GM19351 (cell line): ENCODE measurements around the gene DCST2.

ENCODE experiments used
- ATAC-seq: cut with Tn5 transposase; IDR thresholded peaks from one replicate; pipeline ENCODE4 v1.9.1; 2021; ENCODE audit warnings: mild to moderate bottlenecking, moderate library complexity; ENCODE audit not compliant: unreplicated experiment

The DCST2 gene

DNA sequence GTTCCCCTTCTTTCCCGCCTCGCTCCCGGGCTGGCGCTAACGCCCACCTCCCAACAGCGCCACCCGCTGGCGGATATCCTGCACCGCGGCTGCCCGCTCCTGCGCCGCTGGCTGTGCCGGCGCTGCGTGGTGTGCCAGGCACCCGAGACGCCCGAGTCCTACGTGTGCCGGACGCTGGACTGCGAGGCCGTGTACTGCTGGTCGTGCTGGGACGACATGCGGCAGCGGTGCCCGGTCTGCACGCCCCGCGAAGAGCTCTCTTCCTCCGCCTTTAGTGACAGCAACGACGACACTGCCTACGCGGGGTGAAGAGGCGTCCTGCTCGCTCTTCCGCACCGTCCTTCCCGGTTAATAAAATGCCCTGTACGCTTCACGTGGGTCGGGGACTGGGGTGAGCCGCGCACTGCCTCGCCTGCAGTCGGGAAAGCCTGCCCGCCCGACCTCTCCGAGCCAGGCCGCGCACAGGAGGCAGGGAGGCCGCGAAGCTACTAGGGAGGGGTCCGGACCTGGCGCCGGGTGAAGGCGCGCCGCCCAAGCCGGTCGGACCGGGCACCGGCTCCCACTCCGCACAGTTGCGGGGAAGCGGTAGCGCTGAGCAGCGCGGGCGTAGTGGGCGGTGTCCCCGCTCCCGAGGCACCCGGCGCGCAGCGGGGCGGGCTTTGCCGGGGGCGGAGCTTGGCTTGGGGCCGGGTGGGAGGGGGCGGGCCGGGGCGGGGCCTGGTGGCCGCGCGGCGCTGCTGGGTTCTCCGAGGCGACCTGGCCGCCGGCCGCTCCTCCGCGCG, 17.2 kb upstream of the DCST2 start, which contains the start of gene ADAM15:
TSS of gene ADAM15 (plus strand) at position 757 of the 782 bp plus-strand sequence. CDS start 71 bp downstream, outside the sequence.
- ATAC-seq = peak; percentile 64

DNA sequence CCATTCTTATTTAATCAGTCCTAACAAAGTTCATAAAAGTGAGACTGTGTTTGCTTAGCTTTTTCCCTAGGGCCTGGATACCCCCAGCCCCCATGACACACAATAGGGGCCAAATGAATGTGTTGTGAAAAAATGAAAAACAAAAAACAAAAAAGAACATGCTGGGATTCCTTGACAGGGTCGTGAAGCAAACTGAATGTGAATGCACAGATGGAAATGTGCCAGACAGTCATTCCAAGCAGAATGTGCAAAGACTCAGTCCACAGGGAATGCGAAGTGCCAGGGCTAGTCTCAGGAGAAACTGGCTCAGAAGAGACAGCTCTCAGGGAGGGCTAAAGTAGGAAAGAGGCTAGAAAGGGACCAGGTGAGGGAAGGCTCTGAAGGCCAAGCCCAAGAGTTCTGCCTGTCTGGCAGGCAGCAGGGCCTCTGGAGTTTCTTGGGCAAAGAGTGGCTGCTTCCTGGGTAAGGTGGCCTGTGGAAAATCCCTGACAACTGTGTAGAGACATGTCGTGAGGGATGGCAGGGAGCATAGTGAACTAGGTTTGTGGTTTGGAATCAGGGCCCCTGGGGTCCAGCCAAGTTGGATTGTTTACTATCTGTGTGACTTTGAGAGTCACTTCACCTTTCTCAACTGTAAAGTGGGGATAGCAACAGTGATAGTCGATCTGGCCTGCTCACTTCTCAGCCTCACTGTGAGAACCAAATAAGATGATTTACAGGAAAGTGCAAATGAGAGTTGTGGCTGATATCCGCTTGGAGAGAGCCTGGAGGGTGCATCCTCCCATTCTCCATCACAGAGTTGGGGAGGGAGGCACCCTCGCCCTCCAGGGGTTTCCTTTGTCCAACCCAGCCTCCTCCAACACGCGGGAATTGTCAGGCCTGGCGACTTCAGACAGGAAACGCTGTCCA, 16.3 kb upstream of the DCST2 start:
- ATAC-seq = no peak

DNA sequence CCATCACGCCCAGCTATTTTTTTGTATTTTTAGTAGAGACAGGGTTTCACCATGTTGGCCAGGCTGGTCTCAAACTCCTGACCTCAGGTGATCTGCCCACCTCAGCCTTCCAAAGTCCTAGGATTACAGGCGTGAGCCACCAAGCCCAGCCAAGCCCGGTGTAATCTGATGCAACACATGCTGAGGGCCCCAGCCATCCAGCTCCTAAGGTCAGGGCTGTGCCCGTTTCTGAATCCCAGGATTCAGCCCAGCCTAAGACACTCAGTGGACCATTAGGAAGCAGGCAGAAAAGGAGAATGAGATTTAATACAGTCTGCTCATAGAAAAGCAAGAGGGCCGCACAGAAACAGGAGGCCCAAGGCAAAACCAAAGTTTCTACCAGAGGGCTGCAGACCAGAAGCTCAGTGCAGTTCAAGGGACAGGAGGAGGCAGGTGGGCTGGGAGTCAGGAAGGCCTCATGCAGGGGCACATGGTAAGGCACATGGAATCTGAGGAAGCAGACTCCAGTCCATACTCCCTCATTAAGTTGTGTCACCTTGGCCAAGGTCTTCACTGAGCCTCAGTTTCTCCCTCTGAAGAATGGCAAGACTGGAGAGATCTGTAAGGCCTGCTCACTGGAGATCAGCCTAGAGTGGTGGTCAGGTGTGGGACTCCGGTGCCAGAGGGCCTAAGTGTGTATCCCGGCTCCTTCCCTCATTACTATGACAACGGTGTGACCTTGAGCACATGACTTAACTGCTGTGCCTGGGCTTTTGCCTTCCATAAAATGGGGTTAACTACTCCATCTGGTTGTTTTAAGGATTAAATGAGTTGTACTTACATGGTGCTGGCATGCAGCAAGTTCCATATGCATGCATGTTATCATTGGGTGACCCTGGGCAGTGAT, 15.1 kb upstream of the DCST2 start:
- no peak for ATAC-seq

DNA sequence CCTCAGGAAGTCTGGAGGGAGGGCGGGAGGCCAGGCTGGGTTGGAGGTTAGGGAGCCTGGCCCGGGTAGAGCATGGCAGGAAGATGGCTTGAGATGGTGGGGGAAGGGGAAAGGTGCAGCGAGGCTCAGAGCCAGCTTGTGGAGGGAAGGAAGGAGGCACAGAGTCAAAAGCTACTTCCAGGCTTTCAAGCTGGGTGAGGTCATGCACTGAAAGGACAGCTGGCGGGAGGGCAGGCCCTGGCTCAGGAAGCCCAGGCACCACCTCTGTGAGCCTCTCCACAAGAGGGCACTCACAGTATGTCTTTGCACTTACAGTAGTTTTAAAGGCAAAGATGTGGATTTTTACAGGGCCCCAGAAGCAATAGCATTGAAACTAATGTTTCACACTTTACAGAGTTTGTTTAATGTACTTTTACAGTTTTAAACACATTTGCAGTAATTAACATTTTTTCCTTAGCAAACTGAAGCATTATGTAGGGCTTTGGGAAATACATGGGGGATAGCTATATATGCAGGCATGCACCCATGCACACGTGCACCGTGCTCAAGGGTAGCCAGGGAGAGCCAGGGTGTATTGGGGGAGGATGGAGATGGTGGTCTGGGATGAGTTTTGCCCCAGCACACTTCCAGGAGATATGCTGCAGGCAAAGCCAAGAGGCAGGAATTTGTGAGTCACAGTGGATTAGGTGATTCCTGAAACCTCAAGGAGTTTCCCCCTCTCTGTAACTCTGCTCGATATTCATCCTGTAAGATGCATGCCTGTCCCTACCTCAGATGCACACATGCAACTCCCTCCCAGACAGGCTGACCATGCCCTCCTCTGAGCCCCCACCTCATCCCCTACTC, 11.5 kb upstream of the DCST2 start:
- no peak for ATAC-seq

DNA sequence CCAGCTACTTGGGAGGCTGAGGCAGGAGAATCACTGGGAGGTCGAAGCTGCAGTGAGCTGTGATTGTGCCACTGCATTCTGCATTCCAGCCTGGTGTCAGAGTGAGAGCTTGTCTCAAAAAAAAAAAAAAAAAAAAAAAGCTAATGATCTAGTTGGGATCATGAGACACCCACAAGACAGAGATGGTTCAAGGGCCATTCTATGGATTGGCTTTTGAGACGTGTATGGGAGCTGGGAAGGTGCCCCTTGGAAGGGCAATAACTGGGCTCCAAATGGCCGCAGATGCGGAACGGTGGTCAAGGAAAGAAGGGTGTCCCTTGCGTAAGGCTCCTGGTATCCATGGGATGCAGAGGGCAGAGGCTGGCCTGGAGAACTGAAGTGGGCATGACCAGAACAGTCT, 10.8 kb upstream of the DCST2 start:
- no peak for ATAC-seq

DNA sequence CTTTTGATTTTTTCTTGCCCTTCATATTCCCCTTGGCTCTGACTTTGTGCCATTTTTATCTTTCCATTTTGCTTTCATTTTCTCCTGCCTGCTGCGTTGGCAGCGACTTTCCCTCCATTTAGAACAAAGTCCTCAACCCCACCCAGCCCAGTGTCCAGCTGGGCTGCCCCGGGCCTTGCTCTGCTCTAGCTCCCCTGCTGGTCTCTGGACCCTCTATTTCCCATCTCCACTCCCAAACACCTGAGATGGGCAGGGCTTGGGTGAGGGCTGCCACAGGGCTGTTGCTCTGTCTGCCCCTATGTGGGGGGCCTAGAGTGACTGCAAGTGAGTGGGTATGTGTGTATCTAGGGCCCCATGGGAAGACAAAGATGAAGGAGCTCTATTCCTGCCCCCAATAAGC, 10.2 kb upstream of the DCST2 start:
- ATAC-seq = no peak

DNA sequence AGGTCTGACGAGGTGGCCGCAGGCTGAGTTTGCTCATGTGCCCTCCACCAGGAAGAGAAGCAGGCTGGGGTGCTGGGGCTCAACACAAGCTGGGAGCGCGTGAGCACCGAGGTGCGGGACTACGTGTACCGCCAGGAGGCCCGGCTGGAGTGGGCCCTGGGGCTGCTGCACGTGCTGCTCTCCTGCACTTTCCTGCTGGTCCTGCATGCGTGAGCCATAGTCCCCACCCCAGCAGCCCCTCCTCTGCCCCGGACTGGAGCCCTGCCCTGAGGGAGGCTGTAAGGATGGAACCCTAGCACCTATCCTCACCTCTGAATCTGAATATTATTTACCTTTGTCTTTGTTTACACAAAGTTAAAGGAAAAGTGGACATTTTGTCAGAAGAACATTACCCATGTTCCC, 9.7 kb upstream of the DCST2 start:
- no peak for ATAC-seq

DNA sequence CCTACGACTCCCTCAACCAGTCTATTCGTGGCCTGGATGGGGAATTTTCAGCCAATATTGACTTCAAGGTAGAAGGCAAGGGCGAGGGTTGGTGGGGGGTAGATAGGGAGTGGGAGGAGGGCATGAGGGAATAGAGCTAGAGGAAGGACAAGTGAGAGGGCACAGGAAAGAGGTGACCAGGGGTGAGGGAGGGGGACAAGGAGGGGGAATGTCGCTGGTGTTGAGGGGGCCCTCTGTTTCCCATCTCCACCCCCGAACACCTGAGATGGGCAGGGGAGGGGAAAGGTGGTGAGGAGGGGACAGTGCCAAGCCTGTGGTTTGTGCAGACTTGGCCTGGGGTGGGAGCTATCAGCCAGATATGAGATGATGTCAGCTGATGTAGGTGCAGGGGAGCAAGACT, 9.2 kb upstream of the DCST2 start:
- no peak for ATAC-seq

DNA sequence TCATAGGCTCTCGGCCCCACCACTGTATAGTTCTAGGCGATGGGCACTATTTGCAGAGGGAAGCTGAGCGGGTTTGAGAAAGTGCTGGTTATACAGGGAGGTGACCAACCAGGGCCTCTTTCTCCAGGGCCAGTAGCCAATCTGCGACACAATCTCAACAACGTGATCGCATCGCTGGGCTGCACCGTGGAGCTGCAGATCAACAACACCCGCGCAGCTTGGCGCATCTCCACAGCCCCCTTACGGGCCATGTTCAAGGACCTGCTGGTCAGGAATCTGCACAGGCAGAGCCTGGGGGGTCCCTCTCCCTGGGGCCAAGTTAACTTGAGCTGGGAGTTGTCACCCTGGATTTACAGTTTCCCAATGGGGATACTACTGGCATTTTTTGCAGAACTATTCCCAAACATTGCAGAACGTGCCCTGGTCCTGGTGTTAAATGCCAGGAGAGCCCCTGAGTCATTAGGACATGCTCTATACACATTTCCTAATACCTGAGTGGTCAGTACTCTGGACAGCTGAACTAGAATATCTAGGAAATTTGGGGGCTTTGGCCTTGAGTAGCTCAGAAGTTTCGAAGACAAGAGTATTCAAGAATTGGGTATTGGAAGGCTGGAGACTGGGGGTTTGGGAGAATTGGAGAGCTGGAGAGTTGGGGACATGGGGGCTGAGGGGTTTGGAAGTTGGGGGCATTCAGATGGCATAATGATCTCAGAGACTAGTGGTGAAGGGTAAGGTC, 6.9 kb upstream of the DCST2 start:
- ATAC-seq = no peak

DNA sequence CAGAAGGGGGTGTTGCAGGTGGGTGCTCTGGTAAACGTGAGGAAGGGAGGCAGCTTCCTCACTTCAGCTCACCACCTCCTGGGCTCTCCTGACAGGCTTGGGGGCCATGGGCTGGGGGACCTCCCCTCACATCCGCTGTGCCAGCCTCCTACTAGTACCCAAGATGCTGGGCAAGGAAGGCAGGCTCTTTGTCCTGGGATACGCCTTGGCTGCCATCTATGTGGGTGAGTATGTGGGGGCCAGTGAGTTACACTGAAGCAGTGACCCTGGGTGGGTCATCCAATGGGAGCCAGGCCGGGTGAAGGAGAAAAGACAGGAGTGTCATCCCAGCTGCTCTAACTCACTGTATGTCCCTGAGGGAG, 5.7 kb upstream of the DCST2 start:
- ATAC-seq = no peak

DNA sequence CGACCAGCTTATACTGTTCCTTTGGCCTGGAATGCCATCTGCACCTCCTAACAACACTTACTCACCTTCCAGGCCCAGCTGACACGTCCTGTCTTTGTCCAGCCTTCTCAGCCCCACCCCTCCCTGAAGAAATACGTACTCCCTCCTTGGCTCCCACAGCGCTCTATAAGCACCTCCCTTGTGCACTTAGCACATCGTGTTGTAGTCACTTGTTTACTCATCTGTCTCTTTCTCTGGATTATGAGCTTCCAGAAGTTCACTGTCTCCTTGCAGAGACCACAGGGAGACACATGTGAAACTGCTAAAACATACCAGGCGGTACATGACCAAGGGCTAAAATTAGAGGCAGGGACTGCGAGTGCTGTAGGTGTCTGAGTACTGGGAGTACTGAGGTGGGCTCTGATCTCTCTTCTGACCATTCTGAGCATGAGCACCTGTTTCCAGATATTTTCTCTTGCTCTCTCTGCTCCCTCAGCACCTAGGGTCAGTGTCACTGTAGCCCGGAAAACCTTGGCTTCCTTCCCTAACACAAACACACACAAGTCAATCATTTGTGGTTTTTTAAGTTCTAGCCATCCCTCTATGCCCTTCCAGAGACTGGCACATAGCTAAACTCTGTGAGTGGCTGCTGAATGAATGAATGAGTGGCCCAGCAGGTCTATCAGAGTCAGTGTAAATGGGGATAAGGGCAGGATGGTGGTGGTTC, 5.2 kb upstream of the DCST2 start:
- no peak for ATAC-seq

DNA sequence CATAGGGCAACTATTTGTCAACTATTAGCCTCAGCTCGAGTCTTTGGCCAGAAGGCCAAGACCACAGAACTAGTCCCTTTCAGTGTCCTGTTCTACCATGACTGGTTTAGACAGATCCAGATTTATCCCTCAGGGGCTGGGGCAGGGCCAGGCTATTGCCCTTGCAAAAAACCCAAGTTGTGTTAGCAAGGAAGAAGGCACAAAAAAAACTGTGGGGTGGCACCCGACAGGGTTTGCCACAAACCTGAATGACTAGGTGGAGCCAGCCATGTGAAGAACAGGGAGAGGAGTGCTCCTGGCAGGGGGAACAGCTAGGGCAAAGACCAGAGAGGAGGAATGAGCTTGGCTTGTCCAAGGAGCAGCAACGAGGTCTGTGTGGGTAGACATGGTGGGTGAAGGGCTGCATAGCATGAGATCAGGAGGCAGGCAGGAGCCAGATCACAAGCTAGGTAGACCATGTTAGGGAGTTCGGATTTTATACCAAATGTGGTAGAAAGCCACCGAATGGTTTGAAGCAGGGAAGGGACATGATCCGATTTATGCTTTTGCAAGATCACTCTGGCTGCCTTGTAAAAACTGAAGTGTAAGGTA, 4.4 kb upstream of the DCST2 start:
- no peak for ATAC-seq

DNA sequence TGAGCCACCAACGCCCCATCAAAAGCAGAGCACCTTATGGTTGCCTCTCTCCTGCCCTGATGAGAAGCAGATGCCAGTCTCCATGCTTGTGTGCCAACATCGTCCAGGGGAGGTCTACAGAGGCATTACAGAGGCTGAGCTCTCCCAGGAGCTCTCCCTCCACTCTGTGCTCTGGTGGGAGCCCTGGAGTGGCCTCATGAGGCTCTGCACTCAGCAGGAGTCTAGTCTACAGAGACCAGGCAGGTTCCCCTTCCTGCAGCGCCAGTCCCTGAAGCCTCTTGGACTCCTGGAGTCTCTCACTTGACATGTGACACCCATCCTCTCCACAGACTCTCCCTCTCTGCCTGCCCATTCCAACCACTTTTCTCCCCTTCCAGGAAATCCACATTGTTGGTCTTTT, 3.5 kb upstream of the DCST2 start:
- no peak for ATAC-seq

DNA sequence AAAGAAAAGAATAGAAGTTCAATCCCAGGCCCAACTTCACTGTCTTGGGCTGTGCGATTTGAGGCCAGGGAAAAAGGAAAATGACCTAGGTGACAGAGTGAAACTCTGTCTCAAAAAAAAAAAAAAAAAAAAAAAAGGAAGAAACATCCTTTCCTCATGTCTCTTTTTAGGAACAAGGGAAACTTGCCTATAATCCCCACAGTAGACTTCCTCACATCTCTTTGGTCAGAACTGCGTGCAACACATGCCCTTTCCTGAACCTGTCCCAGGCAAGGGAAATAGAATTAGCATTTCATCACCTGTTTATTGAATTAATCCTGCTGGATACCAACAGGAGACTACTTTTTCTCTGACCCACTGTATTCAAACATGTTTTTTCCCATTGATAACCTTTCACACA, 2.4 kb upstream of the DCST2 start:
- no peak for ATAC-seq

DNA sequence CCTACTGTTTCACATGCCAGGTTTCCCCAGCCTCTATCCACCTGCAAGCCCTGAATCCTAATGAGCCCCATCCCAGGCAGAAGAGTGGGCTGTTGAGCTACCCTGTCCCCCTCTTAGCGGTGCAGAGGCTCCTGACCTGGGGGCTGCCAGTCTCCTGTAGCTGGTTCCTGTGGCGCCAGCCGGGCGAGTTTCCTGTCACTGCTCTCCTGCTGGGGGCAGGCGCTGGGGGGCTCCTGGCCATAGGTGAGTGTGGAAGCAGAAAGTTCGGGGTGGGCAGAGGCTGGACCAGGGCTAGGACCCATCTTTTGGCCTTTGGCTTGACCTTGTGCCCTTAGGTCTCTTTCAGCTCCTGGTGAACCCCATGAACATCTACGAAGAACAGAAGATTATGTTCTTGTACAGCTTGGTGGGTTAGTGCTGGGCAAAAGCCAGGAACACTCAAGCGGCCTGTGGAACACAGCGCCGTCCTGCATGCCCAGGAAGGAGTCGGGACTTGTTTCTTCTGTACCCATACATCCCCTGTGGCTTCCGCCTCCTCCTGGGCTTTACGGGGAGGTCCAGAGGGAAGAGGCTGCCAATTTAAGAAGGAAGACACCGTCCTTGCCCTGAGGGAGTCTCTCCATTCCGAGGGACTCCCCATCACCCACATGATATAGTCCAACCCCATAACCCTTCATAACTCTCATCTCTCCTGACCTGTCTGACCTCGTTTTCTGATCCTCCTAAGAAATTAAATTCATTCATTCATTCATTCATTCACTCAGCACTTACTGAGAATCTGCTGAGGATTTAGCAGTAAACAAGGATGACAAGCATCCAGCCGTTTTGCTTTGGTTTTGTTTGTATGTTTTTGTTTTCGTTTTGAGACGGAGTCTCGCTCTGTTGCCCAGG, 982 bp upstream of the DCST2 start:
- ATAC-seq = no peak

DNA sequence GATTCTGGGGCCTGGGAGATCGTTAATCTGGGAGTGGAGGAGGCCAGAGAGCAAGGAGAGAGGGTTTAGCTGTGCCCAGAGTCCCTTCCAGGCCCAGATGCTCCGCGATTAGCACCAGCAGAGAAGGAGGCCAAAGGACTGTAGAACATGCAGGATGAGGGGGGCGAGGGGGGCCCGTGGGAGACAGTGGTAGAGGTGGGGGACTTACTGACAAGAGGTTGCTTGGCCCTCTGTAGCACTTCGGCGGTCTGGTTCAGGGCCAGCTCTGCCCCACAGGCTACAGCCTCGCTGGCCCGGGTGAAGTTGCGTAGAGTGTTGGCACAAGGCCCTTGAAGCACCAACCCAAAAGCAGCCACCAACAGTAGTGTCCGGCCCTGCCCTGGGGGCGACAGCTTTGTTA, 695 bp downstream of the DCST2 start:
- ATAC-seq = no peak

DNA sequence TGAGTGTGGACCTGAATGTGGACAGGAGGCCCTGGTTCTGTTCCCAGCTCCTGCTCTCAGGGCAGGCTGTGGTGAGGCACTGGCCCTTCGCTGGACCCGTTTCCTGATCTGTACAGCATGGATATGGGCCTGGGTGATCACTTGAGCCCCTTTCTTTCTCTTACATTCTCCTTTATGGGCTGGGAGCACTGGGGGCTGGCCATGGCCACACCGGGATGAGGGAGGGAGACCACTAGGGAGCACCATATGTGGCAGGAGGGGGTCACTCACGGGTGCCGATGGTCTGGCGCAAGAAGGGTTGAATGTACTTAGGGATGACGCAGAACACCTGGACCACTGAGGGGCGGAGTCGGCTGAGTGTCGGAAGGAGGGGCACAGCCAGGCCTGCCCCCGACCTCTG, 2.7 kb downstream of the DCST2 start:
- ATAC-seq = no peak
